Trophoblast cell (in vitro differentiated cells and primary cell): Measurements from ENCODE around the gene TXNDC12.
"Not testable (repeated sequence)": the region's sequence is repeated elsewhere in the genome, so short reads cannot be mapped to it uniquely, and the experiment has no call there.

Experiments used
- DNase-seq, 2 donors: peaks; one replicate each; pipeline ENCODE4 v3.0.0-alpha.2; 2016
- H2AFZ ChIP-seq: 2 replicates; pipeline ENCODE4 v1.6.1; 2013; ENCODE audit warnings: low read length, moderate library complexity, mild to moderate bottlenecking; ENCODE audit not compliant: insufficient read depth, poor library complexity
- H2AK5ac ChIP-seq: 2 replicates; pipeline ENCODE4 v1.6.1; 2013; ENCODE audit warnings: mild to moderate bottlenecking, low read length
- H2BK120ac ChIP-seq: 2 replicates; pipeline ENCODE4 v1.6.1; 2013; ENCODE audit warnings: low read length, mild to moderate bottlenecking, moderate library complexity; ENCODE audit not compliant: insufficient read depth, poor library complexity
- H2BK12ac ChIP-seq: 2 replicates; pipeline ENCODE4 v1.6.1; 2013; ENCODE audit warnings: mild to moderate bottlenecking, low read length, moderate library complexity
- H2BK5ac ChIP-seq: 2 replicates; pipeline ENCODE4 v1.6.1; 2013; ENCODE audit warnings: low read length, low read depth, moderate library complexity, mild to moderate bottlenecking; ENCODE audit not compliant: poor library complexity
- H3K14ac ChIP-seq: 2 replicates; pipeline ENCODE4 v1.6.1; 2013; ENCODE audit warnings: mild to moderate bottlenecking, low read length
- H3K18ac ChIP-seq: 2 replicates; pipeline ENCODE4 v1.6.1; 2013; ENCODE audit warnings: mild to moderate bottlenecking, low read length
- H3K23ac ChIP-seq: 2 replicates; pipeline ENCODE4 v1.6.1; 2013; ENCODE audit warnings: low read length
- H3K27ac ChIP-seq: 2 replicates; pipeline ENCODE4 v1.5.1; 2013; ENCODE audit warnings: low read depth, mild to moderate bottlenecking, inconsistent platforms, low read length, moderate library complexity
- H3K27me3 ChIP-seq: 2 replicates; pipeline ENCODE4 v1.6.1; 2013; ENCODE audit warnings: inconsistent platforms, mild to moderate bottlenecking, low read length, moderate library complexity; ENCODE audit not compliant: insufficient read depth
- H3K36me3 ChIP-seq, 2 experiments: 1 replicate in 1 of 2; 2 replicates in 1 of 2; pipeline ENCODE4 v1.6.1; 2013; ENCODE audit warnings: low read length in 2 of 2, mild to moderate bottlenecking in 2 of 2, moderate library complexity in 1 of 2; ENCODE audit not compliant: insufficient read depth in 2 of 2, control insufficient read depth in 1 of 2
- H3K4ac ChIP-seq: 2 replicates; pipeline ENCODE4 v1.6.1; 2013; ENCODE audit warnings: low read depth, mild to moderate bottlenecking, low read length, moderate library complexity
- H3K4me1 ChIP-seq, 2 experiments: 1 replicate in 1 of 2; 2 replicates in 1 of 2; pipeline ENCODE4 v1.6.1; 2013; ENCODE audit warnings: low read length in 2 of 2, mild to moderate bottlenecking in 2 of 2, moderate library complexity in 1 of 2; ENCODE audit not compliant: insufficient read depth in 2 of 2, control insufficient read depth in 1 of 2
- H3K4me2 ChIP-seq: 2 replicates; pipeline ENCODE4 v1.6.1; 2013; ENCODE audit warnings: inconsistent platforms, mild to moderate bottlenecking, low read length, moderate library complexity
- H3K4me3 ChIP-seq: 2 replicates; pipeline ENCODE4 v1.5.1; 2013; ENCODE audit warnings: mild to moderate bottlenecking, low read depth, low read length, inconsistent platforms
- H3K79me1 ChIP-seq: one replicate; pipeline ENCODE4 v1.6.1; 2013; ENCODE audit warnings: low read length
- H3K79me2 ChIP-seq: 2 replicates; pipeline ENCODE4 v1.6.1; 2013; ENCODE audit warnings: low read length, mild to moderate bottlenecking; ENCODE audit not compliant: control insufficient read depth, insufficient read depth, poor library complexity
- H3K9ac ChIP-seq: 2 replicates; pipeline ENCODE4 v1.6.1; 2013; ENCODE audit warnings: mild to moderate bottlenecking, low read length
- H3K9me3 ChIP-seq: 2 replicates; pipeline ENCODE4 v1.6.1; 2013; ENCODE audit warnings: low read depth, mild to moderate bottlenecking, control low read depth, inconsistent platforms, low read length; ENCODE audit not compliant: insufficient read depth
- H4K12ac ChIP-seq: 2 replicates; pipeline ENCODE4 v1.6.1; 2013; ENCODE audit warnings: low read depth, mild to moderate bottlenecking, low read length, moderate library complexity
- H4K8ac ChIP-seq: 2 replicates; pipeline ENCODE4 v1.6.1; 2013; ENCODE audit warnings: low read depth, mild to moderate bottlenecking, low read length, moderate library complexity
- H4K91ac ChIP-seq: one replicate; pipeline ENCODE4 v1.6.1; 2013; ENCODE audit warnings: low read depth, mild to moderate bottlenecking, low read length, moderate library complexity
- WGBS: extraction: QIAGEN DNeasy Blood & Tissue Kit; methylation state at CpG from one replicate; pipeline ENCODE4 v1.1.7; 2013; ENCODE audit warnings: missing lambda C conversion rate; ENCODE audit not compliant: insufficient read length, insufficient coverage; ENCODE audit errors: extremely low coverage; 5-methylcytosine and 5-hydroxymethylcytosine counted together

Gene TXNDC12

GRCh38 chr1:52053862-52054261 lies 1.1 kb downstream of the TXNDC12 start:
- Histone ChIP-seq H3K79me2 (peaks cover 10% of the 10 kb centered on the region), H2BK5ac (no peak overlapping the region), H3K4me3 (no peak overlapping the region), H3K4me1 (no peaks in the 10 kb centered on the region), H3K4ac (no peak overlapping the region), H3K27ac (no peak overlapping the region), H4K8ac (no peak overlapping the region), H3K9ac (no peak overlapping the region), H3K79me1 (peaks cover 12% of the 10 kb centered on the region), H3K4me2 (peak overlapping the region; percentile 95), H2AK5ac (no peak overlapping the region), H4K91ac (no peak overlapping the region), H2BK12ac (no peak overlapping the region), H4K12ac (no peak overlapping the region), H2BK120ac (no peak overlapping the region), H3K18ac (no peak overlapping the region), H3K23ac (no peak overlapping the region), H3K27me3 (no peaks in the 10 kb centered on the region), H3K9me3 (no peaks in the 10 kb centered on the region), H3K14ac (no peak overlapping the region), H2AFZ (no peak overlapping the region), H3K36me3 (peaks cover 0 to 3% of the 10 kb centered on the region in 2 experiments)
- no CpG with 5 or more reads among the region's 1 CpG for WGBS
- no peak for DNase-seq

GRCh38 chr1:52049337-52049736 lies 5.7 kb downstream of the TXNDC12 start:
- not testable (repeated sequence) for H3K4ac ChIP-seq, H3K79me1 ChIP-seq, H3K9ac ChIP-seq, H3K9me3 ChIP-seq, H3K18ac ChIP-seq, H3K4me1 ChIP-seq, H4K8ac ChIP-seq, H3K4me3 ChIP-seq, H4K12ac ChIP-seq, H2BK120ac ChIP-seq, H3K79me2 ChIP-seq, H3K4me2 ChIP-seq, H3K23ac ChIP-seq, H2AFZ ChIP-seq, H3K27me3 ChIP-seq, H4K91ac ChIP-seq, H2BK5ac ChIP-seq, H2BK12ac ChIP-seq, H3K36me3 ChIP-seq, H2AK5ac ChIP-seq, H3K14ac ChIP-seq, H3K27ac ChIP-seq
- DNase-seq: peak in 1 of 2 donors; percentile 28
- no CpG with 5 or more reads among the region's 4 CpGs for WGBS

DNA sequence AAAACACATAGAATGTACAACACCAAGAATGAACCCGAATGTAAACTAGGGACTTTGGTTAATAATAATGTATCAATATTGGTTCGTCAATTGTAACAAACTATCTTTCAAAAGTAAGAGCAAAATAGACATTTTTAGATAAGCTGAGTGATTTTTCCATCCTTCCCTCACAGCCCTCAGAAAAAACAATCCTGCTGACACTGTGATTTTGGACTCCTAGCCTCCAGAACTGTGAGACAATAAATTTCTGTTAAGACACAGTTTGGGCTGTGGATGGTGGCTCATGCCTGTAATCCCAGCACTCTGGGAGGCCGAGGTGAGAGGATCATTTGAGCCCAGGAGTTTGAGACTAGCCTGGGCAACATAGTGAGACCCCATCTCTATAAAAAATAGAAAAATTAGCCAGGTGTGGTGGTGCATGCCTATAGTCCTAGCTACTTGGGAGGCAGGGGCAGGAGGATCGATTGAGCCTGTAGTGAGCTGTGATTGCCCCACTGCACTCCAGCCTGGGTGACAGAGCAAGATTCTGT lies 9.3 kb downstream of the TXNDC12 start:
- not testable (repeated sequence) for H4K8ac ChIP-seq, H3K23ac ChIP-seq, H3K4me3 ChIP-seq, H4K12ac ChIP-seq, H2BK120ac ChIP-seq, H3K79me1 ChIP-seq, H2BK5ac ChIP-seq, H4K91ac ChIP-seq, H3K9ac ChIP-seq, H3K9me3 ChIP-seq, DNase-seq, H3K4me2 ChIP-seq, H2BK12ac ChIP-seq, H3K14ac ChIP-seq, H3K27me3 ChIP-seq, H3K4ac ChIP-seq, H3K4me1 ChIP-seq, H2AK5ac ChIP-seq, H2AFZ ChIP-seq, H3K27ac ChIP-seq, H3K79me2 ChIP-seq, H3K36me3 ChIP-seq, H3K18ac ChIP-seq
- no CpG with 5 or more reads among the region's 4 CpGs for WGBS

- H2BK5ac ChIP-seq: no peak overlapping the region
- no peak overlapping the region for H2BK12ac ChIP-seq
- no peak overlapping the region for H3K4ac ChIP-seq
- H2AK5ac ChIP-seq: no peak overlapping the region
- no peak overlapping the region for H3K4me2 ChIP-seq
- H3K14ac ChIP-seq: no peak overlapping the region
- DNase-seq: no peak
- no peak overlapping the region for H4K8ac ChIP-seq
- H3K23ac ChIP-seq: no peak overlapping the region
- no peaks in the 10 kb centered on the region for H3K79me2 ChIP-seq
- no peak overlapping the region for H2AFZ ChIP-seq
- H3K27me3 ChIP-seq: no peaks in the 10 kb centered on the region
- H3K79me1 ChIP-seq: no peaks in the 10 kb centered on the region
- no peak overlapping the region for H4K12ac ChIP-seq
- H3K27ac ChIP-seq: no peak overlapping the region
- H3K4me1 ChIP-seq: no peaks in the 10 kb centered on the region
- no peak overlapping the region for H3K18ac ChIP-seq
- no peak overlapping the region for H3K4me3 ChIP-seq
- H3K9ac ChIP-seq: no peak overlapping the region
- WGBS: no CpG with 5 or more reads among the region's 2 CpGs
- peaks cover 5 to 6% of the 10 kb centered on the region in 2 experiments for H3K36me3 ChIP-seq
- no peak overlapping the region for H2BK120ac ChIP-seq
- H3K9me3 ChIP-seq: no peaks in the 10 kb centered on the region
- H4K91ac ChIP-seq: no peak overlapping the region
Observed at GRCh38 chr1:52045236-52045635, 9.8 kb downstream of the TXNDC12 start.
